Lung (tissue), 12 donors: ENCODE results near the gene ADGRL1. TPM values are rescaled to one million over a fixed set of nuclear protein-coding genes. Genes with fewer than 3 reads are reported as not detected.

Source experiments
- ATAC-seq: fragments of 200-7000 bp; cut with Tn5 transposase; one replicate; pipeline ENCODE4 v1.9.1; 2020; ENCODE audit warnings: moderate number of reproducible peaks; ENCODE audit not compliant: insufficient read depth, low FRiP score
- DNase-seq, 3 donors: peaks; one replicate each; pipeline ENCODE4 v3.0.0-alpha.2; 2013 to 2017
- H3K27ac ChIP-seq, 2 donors: one replicate each; pipeline ENCODE4 v1.5.1; 2013; ENCODE audit warnings: mild to moderate bottlenecking in 2 of 2, moderate library complexity in 2 of 2, control low read depth in 1 of 2, inconsistent platforms in 1 of 2, low read depth in 1 of 2, low read length in 1 of 2
- H3K27me3 ChIP-seq, 3 donors: one replicate each; pipeline ENCODE4 v1.5.1; 2013; ENCODE audit warnings: low read length in 2 of 3; ENCODE audit not compliant: control insufficient read depth in 3 of 3, insufficient read depth in 3 of 3
- H3K36me3 ChIP-seq, 4 donors: one replicate each; pipeline ENCODE4 v1.5.1; 2013; ENCODE audit warnings: low read length in 4 of 4, mild to moderate bottlenecking in 1 of 4, moderate library complexity in 1 of 4; ENCODE audit not compliant: control insufficient read depth in 4 of 4, insufficient read depth in 4 of 4
- H3K4me1 ChIP-seq, 5 donors: one replicate each; pipeline ENCODE4 v1.5.1; 2013; ENCODE audit warnings: low read length in 5 of 5, mild to moderate bottlenecking in 2 of 5, moderate library complexity in 1 of 5; ENCODE audit not compliant: control insufficient read depth in 5 of 5, insufficient read depth in 5 of 5
- H3K4me3 ChIP-seq: one replicate; pipeline ENCODE4 v1.5.1; 2013; ENCODE audit warnings: mild to moderate bottlenecking, control low read depth, moderate library complexity
- H3K9ac ChIP-seq, 2 donors: one replicate each; pipeline ENCODE4 v1.5.1; 2013; ENCODE audit warnings: low read length in 2 of 2, control low read depth in 1 of 2; ENCODE audit not compliant: insufficient read depth in 1 of 2
- H3K9me3 ChIP-seq, 4 donors: one replicate each; pipeline ENCODE4 v1.5.1; 2013; ENCODE audit warnings: low read length in 3 of 4, mild to moderate bottlenecking in 1 of 4, moderate library complexity in 1 of 4; ENCODE audit not compliant: control insufficient read depth in 4 of 4, insufficient read depth in 3 of 4
- CTCF ChIP-seq: IDR thresholded peaks from 2 replicates; pipeline ENCODE4 v1.5.1; 2012; ENCODE audit warnings: mild to moderate bottlenecking; ENCODE audit errors: control extremely low read depth, extremely low read depth
- WGBS, 2 donors: extraction: QIAGEN DNeasy Blood & Tissue Kit; methylation state at CpG; one replicate each; pipeline ENCODE4 v1.1.7; 2013; 5-methylcytosine and 5-hydroxymethylcytosine counted together
- polyA plus RNA-seq, 2 donors: library from polyadenylated mRNA; stranded (reverse); fragments of 200-250 nt; gene quantifications; one replicate each; pipeline ENCODE4 v1.2.1, GENCODE V29; 2013
- total RNA-seq, 2 donors: library from RNA; depleted of rRNA in 1 of 2; stranded (reverse); fragments of >200 nt in 1 of 2; gene quantifications; one replicate each; pipeline ENCODE4 v1.2.1, GENCODE V29; 2014 to 2021
- donor health status: control.
- donor health status: control.
- donor health status: Bipolar disorder and iron deficiency.
- donor health status: healthy.
- donor health status: DM: yes; HTN: yes; CAD: no.

Gene ADGRL1
- total and polyA plus RNA-seq, 4 donors, result 9.4 to 35.9 (median 19.3) TPM

DNA sequence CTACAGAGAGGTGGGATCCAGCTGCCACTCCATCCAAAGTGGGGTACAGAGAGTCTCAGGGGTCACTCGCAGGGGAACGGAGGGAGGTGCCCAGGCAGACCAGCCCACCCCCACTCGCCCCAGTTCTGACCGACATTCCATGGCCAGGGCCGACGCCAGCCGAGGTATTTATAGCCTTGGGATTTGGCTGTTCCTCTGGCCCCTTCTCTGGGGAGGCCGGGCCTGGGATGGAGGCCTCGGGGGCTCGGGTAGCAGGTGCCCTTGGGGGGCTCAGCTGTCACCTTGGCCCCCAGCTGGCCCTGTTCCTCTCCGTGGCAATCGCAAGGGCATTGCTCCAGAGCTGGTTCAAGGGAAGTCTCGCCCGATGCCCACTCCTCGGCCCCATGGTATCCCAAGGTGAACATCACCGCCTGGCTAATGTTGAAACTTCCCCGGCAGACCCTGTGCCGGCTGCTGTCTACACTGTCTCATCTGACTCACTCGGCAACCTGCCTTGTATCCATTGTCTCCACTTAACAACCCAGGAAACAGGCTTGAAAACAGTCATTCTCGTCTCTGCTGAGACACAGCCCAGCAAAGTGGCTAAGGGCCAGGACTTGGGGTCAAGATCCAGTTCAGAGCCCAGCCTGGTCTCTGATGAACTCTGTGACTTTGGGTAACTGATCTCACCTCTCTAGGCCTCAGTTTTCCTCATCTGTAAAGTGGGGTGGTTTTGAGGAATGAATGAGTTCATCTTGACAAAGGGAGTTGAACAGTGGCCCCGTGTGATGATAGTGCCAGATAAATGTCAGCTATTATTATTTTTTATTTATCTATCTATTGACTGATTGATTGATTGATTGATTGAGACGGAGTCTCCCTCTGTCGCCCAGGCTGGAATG lies 98.1 kb downstream of the ADGRL1 start:
- peaks cover 5 to 26% (median 10%) of the 10 kb centered on the region in 4 donors for H3K36me3 ChIP-seq
- H3K27ac ChIP-seq, result peak overlapping the region in 1 of 2 donors; percentile 83
- no peak for TF ChIP-seq CTCF
- 81 to 89% methylated on average over 23 of the region's 23 CpGs for WGBS, 2 donors
- H3K4me3 ChIP-seq, result no peak overlapping the region
- H3K9me3 ChIP-seq, result no peaks in the 10 kb centered on the region
- no peaks in the 10 kb centered on the region for H3K27me3 ChIP-seq
- ATAC-seq (no peak), DNase-seq (no peak)
- peaks cover 0 to 10% (median 5%) of the 10 kb centered on the region in 5 donors for H3K4me1 ChIP-seq
- no peak overlapping the region for H3K9ac ChIP-seq

GRCh38 chr19:14106840-14107239 lies 99.1 kb downstream of the ADGRL1 start:
- DNase-seq (no peak), ATAC-seq (no peak)
- no peaks in the 10 kb centered on the region for H3K27me3 ChIP-seq
- H3K4me1 ChIP-seq, result peaks cover 0 to 1% (median 0%) of the 10 kb centered on the region in 5 donors
- peak overlapping the region in 1 of 2 donors; percentile 83 for H3K27ac ChIP-seq
- H3K36me3 ChIP-seq, result peaks cover 7 to 34% (median 11%) of the 10 kb centered on the region in 4 donors
- WGBS, 2 donors, result 94 to 95% methylated on average over 16 of the region's 16 CpGs
- no peak overlapping the region for H3K4me3 ChIP-seq
- no peak overlapping the region for H3K9ac ChIP-seq
- no peaks in the 10 kb centered on the region for H3K9me3 ChIP-seq
- TF ChIP-seq CTCF, result no peak

- H3K36me3 ChIP-seq, result peaks cover 7 to 35% (median 16%) of the 10 kb centered on the region in 4 donors
Measured at GRCh38 chr19:14105680-14106079, 100.3 kb downstream of the ADGRL1 start.

More at GRCh38 chr19:14105680-14106079, 100.3 kb downstream of the ADGRL1 start:
- DNase-seq (no peak), ATAC-seq (no peak)
- no peak for TF ChIP-seq CTCF
- Histone ChIP-seq H3K9me3 (no peaks in the 10 kb centered on the region), H3K4me1 (no peaks in the 10 kb centered on the region), H3K27me3 (no peaks in the 10 kb centered on the region), H3K4me3 (no peak overlapping the region), H3K9ac (no peak overlapping the region), H3K27ac (no peak overlapping the region)
- WGBS, 2 donors, result 89 to 93% methylated on average over 8 of the region's 8 CpGs
